HepG2 (cell line): ENCODE data around the gene DDX28. TPM values are rescaled to one million over a fixed set of nuclear protein-coding genes. Genes with fewer than 3 reads are reported as not detected.

ENCODE experiments used
- ETV6 ChIP-seq: sonication (generic); formaldehyde crosslinking; conservative IDR thresholded peaks from 2 replicates; pipeline ENCODE4 v1.4.0; 2020; ENCODE audit warnings: missing genetic modification reagents
- HHEX ChIP-seq: IDR thresholded peaks from 2 replicates; pipeline ENCODE4 v1.6.1; 2016; ENCODE audit warnings: control low read depth
- NR2F2 ChIP-seq: IDR thresholded peaks from 2 replicates; pipeline ENCODE4 v1.6.1; 2012; ENCODE audit warnings: low read depth, inconsistent platforms, borderline replicate concordance
- PPARG ChIP-seq: conservative IDR thresholded peaks from 2 replicates; pipeline ENCODE4 v1.6.1; 2016; ENCODE audit warnings: missing biosample characterization, missing genetic modification reagents
- YEATS4 ChIP-seq: sonication (generic); formaldehyde crosslinking; IDR thresholded peaks from 2 replicates; pipeline ENCODE4 v1.4.0; 2020; ENCODE audit warnings: missing genetic modification reagents, borderline replicate concordance
- ZFP36 ChIP-seq: fragments of 150-350 bp; IDR thresholded peaks from 2 replicates; pipeline ENCODE4 v1.6.1; 2018; ENCODE audit warnings: borderline replicate concordance, low read length, low read depth; ENCODE audit not compliant: partially characterized antibody
- ZNF160 ChIP-seq: sonication (generic); formaldehyde crosslinking; IDR thresholded peaks from 2 replicates; pipeline ENCODE4 v1.8.0; 2022; ENCODE audit warnings: mild to moderate bottlenecking, inconsistent platforms, missing genetic modification reagents
- ZNF446 ChIP-seq: sonication (generic); formaldehyde crosslinking; IDR thresholded peaks from 2 replicates; pipeline ENCODE4 v1.5.0; 2020; ENCODE audit warnings: mild to moderate bottlenecking, missing genetic modification reagents
- ZNF564 ChIP-seq: sonication (generic); formaldehyde crosslinking; IDR thresholded peaks from 2 replicates; pipeline ENCODE4 v1.8.1; 2023; ENCODE audit warnings: mild to moderate bottlenecking, missing genetic modification reagents
- ZNF607 ChIP-seq: sonication (generic); formaldehyde crosslinking; IDR thresholded peaks from 2 replicates; pipeline ENCODE4 v1.5.1; 2020; ENCODE audit warnings: missing genetic modification reagents, mild to moderate bottlenecking, borderline replicate concordance
- ZNF703 ChIP-seq: sonication (generic); formaldehyde crosslinking; IDR thresholded peaks from 2 replicates; pipeline ENCODE4 v1.5.1; 2020; ENCODE audit warnings: missing genetic modification reagents, mild to moderate bottlenecking, moderate library complexity, borderline replicate concordance
- polyA plus RNA-seq, 8 experiments: library from polyadenylated mRNA; depleted of rRNA in 3 of 8; stranded (reverse) in 7 of 8; unstranded in 1 of 8; fragments of >200 nt; fragmentation: Illumina TruSeq in 4 of 8; extraction: Trizol in 4 of 8; gene quantifications; 2 replicates each; pipeline versions ENCODE4 v1.2.1 to v1.2.3, GENCODE V29; 2011 to 2016; ENCODE audit warnings: low read depth in 4 of 8, missing spikeins in 1 of 8, mixed read lengths in 1 of 8; ENCODE audit not compliant: insufficient read depth in 1 of 8
- total RNA-seq, 5 experiments: library from RNA; depleted of rRNA; stranded (reverse); fragments of >200 nt; fragmentation: Illumina TruSeq; extraction: Trizol; gene quantifications; 2 replicates each; pipeline ENCODE4 v1.2.3, GENCODE V29; 2016; ENCODE audit warnings: low read depth in 1 of 5
- TF ChIP-seq, protein P1 (sequence below): sonication (generic); formaldehyde crosslinking; IDR thresholded peaks from 2 replicates; pipeline ENCODE4 v1.4.0; 2020; ENCODE audit warnings: mild to moderate bottlenecking, missing genetic modification reagents
- TF ChIP-seq, protein P2 (sequence below): sonication (generic); formaldehyde crosslinking; conservative IDR thresholded peaks from 2 replicates; pipeline ENCODE4 v1.8.0; 2022; ENCODE audit warnings: missing genetic modification reagents
- TF ChIP-seq, protein P3 (sequence below): sonication (generic); IDR thresholded peaks from 2 replicates; pipeline ENCODE4 v1.6.1; 2016; ENCODE audit warnings: low read depth, borderline replicate concordance
- TF ChIP-seq, protein P4 (sequence below): sonication (generic); formaldehyde crosslinking; conservative IDR thresholded peaks from 2 replicates; pipeline ENCODE4 v1.4.0; 2020; ENCODE audit warnings: missing genetic modification reagents
- TF ChIP-seq, protein P5 (sequence below): sonication (generic); formaldehyde crosslinking; IDR thresholded peaks from 2 replicates; pipeline ENCODE4 v1.8.0; 2022; ENCODE audit warnings: missing genetic modification reagents, low read depth, mild to moderate bottlenecking, borderline replicate concordance

DDX28 gene
- total and polyA plus RNA-seq, 2 of the 13 experiments (the other 11 are each of a cell fraction or from before 2014, with no cell fraction given) = 14.1 to 16.4 TPM

DNA sequence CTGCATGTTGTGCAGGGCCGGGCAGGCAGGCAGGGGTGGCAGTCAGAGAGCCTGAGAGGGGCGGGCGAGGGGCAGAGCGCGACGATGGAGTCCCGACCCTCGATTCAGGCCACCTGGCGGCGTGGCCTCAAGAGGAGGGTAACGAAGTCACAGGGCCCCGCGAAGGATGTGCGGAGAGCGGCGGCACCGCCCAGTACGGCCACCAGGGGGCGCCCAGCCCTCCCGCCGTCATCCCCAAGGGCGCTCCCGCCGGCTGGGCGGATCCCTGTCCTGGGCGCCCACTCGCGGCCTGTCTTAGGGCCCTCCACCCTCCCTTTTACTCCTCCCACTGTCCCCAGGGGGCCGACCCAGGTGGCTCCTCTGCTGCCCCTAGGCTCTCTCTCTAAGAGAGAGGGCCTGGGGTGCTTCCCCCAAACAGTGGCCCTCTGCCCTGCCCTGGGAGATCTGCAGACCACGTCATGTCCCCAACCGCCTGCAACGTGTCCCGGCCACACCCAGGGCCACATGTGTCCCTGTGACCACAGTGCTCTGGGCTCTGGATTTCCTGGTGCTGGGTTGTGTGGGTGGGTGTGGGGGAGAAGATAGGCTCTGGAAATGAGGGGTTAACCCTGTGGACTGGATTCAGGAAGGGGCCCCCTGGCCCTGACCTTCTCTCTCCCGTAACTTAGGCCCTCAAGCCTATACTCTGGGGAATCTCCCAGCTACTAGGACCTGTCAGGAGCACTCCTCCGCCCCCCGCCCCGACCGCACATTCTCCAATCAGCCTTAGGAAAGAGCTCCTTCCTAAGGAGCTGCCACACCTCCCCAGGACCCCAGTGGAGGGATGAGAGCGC is 29.6 kb downstream of the DDX28 start (continued):
- TF ChIP-seq, protein P1, sequence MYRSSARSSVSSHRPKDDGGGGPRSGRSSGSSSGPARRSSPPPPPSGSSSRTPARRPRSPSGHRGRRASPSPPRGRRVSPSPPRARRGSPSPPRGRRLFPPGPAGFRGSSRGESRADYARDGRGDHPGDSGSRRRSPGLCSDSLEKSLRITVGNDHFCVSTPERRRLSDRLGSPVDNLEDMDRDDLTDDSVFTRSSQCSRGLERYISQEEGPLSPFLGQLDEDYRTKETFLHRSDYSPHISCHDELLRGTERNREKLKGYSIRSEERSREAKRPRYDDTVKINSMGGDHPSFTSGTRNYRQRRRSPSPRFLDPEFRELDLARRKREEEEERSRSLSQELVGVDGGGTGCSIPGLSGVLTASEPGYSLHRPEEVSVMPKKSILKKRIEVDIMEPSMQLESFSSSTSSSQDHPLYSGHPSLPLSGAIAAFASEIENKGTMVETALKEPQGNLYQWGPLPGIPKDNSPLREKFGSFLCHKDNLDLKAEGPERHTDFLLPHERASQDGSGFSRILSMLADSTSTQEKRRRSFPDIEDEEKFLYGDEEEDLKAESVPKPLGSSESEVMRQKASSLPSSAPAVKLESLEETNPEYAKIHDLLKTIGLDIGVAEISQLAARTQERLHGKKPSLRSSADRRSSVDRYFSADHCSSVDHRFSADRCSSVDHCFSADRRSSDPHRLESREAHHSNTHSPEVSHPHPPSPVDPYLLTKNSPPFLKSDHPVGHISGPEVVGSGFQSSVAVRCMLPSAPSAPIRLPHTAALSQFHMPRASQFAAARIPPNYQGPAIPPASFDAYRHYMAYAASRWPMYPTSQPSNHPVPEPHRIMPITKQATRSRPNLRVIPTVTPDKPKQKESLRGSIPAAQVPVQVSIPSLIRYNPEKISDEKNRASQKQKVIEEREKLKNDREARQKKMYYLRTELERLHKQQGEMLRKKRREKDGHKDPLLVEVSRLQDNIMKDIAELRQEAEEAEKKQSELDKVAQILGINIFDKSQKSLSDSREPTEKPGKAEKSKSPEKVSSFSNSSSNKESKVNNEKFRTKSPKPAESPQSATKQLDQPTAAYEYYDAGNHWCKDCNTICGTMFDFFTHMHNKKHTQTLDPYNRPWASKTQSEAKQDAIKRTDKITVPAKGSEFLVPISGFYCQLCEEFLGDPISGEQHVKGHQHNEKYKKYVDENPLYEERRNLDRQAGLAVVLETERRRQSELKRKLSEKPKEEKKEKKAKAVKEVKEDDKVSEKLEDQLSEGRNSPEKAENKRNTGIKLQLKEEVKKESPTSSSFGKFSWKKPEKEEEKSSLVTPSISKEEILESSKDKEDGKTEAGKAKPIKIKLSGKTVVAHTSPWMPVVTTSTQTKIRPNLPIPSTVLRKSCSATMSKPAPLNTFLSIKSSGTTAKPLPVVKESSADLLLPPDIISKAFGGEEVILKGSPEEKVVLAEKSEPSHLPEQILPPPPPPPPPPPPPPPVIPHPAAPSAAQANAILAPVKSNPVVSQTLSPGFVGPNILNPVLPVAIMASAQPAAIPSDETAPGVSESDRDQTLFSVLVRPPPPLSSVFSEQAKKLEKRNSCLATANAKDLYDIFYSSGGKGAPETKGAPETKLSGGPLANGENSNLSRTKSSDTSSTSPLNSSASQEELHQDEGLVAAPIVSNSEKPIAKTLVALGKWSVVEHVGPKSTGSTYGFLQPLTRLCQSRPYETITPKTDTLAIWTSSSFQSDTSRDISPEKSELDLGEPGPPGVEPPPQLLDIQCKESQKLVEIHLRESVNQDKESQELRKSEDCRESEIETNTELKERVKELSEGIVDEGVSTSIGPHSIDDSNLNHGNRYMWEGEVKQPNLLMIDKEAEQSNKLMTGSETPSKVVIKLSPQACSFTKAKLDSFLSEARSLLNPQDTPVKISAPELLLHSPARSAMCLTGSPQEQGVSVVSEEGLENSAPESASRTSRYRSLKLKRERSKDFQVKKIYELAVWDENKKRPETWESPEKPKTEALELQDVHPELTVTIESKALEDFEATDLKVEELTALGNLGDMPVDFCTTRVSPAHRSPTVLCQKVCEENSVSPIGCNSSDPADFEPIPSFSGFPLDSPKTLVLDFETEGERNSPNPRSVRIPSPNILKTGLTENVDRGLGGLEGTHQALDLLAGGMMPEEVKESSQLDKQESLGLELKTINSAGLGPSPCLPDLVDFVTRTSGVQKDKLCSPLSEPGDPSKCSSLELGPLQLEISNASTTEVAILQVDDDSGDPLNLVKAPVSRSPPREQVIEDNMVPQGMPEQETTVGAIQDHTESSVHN (CRISPR knock-in tag) = peak; percentile 70
- TF ChIP-seq ZNF446 (CRISPR knock-in tag) (no peak), ZNF607 (CRISPR knock-in tag) (peak; percentile 77), NR2F2 (0 out of 2 replicates have a peak, but pooled peaks have one; percentile 14), ZFP36 (no peak), ZNF160 (no peak), ETV6 (CRISPR knock-in tag) (peak; percentile 83; the same call in 1 of the 2 replicates), PPARG (CRISPR knock-in tag) (peak; percentile 38; the same call in 1 of the 2 replicates), ZNF703 (CRISPR knock-in tag) (no peak), ZNF564 (no peak), YEATS4 (peak; percentile 90; the same call in 1 of the 2 replicates), HHEX (CRISPR knock-in tag) (no peak)
- TF ChIP-seq, protein P2, sequence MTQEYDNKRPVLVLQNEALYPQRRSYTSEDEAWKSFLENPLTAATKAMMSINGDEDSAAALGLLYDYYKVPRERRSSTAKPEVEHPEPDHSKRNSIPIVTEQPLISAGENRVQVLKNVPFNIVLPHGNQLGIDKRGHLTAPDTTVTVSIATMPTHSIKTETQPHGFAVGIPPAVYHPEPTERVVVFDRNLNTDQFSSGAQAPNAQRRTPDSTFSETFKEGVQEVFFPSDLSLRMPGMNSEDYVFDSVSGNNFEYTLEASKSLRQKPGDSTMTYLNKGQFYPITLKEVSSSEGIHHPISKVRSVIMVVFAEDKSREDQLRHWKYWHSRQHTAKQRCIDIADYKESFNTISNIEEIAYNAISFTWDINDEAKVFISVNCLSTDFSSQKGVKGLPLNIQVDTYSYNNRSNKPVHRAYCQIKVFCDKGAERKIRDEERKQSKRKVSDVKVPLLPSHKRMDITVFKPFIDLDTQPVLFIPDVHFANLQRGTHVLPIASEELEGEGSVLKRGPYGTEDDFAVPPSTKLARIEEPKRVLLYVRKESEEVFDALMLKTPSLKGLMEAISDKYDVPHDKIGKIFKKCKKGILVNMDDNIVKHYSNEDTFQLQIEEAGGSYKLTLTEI (CRISPR knock-in tag) = no peak
- TF ChIP-seq, protein P3, sequence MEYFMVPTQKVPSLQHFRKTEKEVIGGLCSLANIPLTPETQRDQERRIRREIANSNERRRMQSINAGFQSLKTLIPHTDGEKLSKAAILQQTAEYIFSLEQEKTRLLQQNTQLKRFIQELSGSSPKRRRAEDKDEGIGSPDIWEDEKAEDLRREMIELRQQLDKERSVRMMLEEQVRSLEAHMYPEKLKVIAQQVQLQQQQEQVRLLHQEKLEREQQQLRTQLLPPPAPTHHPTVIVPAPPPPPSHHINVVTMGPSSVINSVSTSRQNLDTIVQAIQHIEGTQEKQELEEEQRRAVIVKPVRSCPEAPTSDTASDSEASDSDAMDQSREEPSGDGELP = peak; percentile 41; the same call in 1 of the 2 replicates
- TF ChIP-seq, protein P4, sequence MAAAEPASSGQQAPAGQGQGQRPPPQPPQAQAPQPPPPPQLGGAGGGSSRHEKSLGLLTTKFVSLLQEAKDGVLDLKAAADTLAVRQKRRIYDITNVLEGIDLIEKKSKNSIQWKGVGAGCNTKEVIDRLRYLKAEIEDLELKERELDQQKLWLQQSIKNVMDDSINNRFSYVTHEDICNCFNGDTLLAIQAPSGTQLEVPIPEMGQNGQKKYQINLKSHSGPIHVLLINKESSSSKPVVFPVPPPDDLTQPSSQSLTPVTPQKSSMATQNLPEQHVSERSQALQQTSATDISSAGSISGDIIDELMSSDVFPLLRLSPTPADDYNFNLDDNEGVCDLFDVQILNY (CRISPR knock-in tag) = peak; percentile 65; the same call in 1 of the 2 replicates
- TF ChIP-seq, protein P5, sequence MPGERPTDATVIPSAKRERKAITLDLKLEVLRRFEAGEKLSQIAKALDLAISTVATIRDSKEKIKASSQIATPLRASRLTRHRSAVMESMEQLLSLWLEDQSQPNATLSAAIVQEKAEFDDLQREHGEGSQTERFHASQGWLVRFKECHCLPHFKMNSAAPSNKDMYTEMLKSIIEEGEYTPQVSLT = no peak
